Thyroid gland (tissue), 4 donors: ENCODE data around the gene NUP35.

Source experiments
- POLR2A ChIP-seq, 2 donors: fragments of 450-650 bp; IDR thresholded peaks; one replicate each; pipeline ENCODE4 v1.6.1; 2017; ENCODE audit warnings: antibody characterized with exemption in 2 of 2, mild to moderate bottlenecking in 2 of 2, moderate library complexity in 1 of 2
- TF ChIP-seq, protein P1 (sequence below), 6 experiments: fragments of 200-600 bp in 3 of 6; fragments of 450-650 bp in 3 of 6; sonication (generic) in 3 of 6; IDR thresholded peaks; one replicate each; pipeline ENCODE4 v1.5.1; 2016 to 2019; ENCODE audit warnings: antibody characterized with exemption in 6 of 6, mild to moderate bottlenecking in 2 of 6, inconsistent platforms in 1 of 6, moderate library complexity in 1 of 6

DNA sequence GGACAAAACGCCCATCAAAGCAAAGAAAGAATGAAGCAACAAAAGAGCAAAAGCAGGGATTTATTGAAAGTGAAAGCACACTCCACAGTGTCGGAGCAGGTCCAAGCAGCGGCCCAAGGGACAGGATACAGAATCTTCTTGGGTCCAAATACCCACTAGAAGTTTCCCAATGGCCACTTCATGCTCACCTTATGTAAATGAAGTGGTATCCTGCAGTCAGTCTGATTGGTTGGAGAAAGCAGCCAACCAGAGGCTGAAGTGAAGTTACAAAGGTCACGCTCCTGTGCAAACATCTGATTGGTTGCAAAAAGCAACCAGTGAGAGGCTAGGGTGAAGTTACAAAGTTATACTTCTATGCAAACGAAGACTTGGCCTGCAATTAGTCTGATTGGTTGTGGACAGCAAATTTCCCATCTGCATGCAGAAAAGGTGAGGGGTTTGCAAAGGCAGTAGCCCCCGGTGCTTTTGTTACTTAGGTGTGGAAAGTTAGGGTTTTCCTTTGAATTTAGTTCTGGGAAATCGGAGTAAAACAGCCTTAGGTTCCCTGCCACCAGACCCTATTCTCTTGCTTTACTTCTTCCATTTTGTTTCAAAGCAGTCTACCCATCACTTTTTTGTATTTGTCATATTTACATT lies 32.8 kb upstream of the NUP35 start:
- TF ChIP-seq, protein P1, sequence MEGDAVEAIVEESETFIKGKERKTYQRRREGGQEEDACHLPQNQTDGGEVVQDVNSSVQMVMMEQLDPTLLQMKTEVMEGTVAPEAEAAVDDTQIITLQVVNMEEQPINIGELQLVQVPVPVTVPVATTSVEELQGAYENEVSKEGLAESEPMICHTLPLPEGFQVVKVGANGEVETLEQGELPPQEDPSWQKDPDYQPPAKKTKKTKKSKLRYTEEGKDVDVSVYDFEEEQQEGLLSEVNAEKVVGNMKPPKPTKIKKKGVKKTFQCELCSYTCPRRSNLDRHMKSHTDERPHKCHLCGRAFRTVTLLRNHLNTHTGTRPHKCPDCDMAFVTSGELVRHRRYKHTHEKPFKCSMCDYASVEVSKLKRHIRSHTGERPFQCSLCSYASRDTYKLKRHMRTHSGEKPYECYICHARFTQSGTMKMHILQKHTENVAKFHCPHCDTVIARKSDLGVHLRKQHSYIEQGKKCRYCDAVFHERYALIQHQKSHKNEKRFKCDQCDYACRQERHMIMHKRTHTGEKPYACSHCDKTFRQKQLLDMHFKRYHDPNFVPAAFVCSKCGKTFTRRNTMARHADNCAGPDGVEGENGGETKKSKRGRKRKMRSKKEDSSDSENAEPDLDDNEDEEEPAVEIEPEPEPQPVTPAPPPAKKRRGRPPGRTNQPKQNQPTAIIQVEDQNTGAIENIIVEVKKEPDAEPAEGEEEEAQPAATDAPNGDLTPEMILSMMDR (IDR thresholded peaks at IDR 0.05), result no peak
- TF ChIP-seq POLR2A (IDR thresholded peaks at IDR 0.05), result no peak
